GM19438 (cell line): Measurements from ENCODE around the gene SLC29A3.
"Not testable (repeated sequence)": the region's sequence is repeated elsewhere in the genome, so short reads cannot be mapped to it uniquely, and the experiment has no call there.

ENCODE experiments used
- ATAC-seq: cut with Tn5 transposase; IDR thresholded peaks from one replicate; pipeline ENCODE4 v1.9.1; 2021; ENCODE audit warnings: low read depth; ENCODE audit not compliant: unreplicated experiment

Gene SLC29A3

GRCh38 chr10:71319042-71319799 is at the start of gene SLC29A3:
Gene SLC29A3 (plus strand): TSS chr10:71319259. CDS start chr10:71319310, 51 bp downstream.
- peak; percentile 65 for ATAC-seq

GRCh38 chr10:71269301-71270288 is 49.5 kb upstream of the SLC29A3 start:
- no peak for ATAC-seq

GRCh38 chr10:71270301-71271220 is 48.5 kb upstream of the SLC29A3 start:
- ATAC-seq: no peak

- no peak for ATAC-seq
These were observed 47.4 kb upstream of the SLC29A3 start for GRCh38 chr10:71271662-71272055.

- no peak for ATAC-seq
These were observed 46.8 kb upstream of the SLC29A3 start for GRCh38 chr10:71272056-71272771.

- ATAC-seq: not testable (repeated sequence)
These were observed 46.1 kb upstream of the SLC29A3 start for GRCh38 chr10:71272974-71273373.

- ATAC-seq: no peak
These were observed 45.6 kb upstream of the SLC29A3 start for GRCh38 chr10:71273506-71273905.

GRCh38 chr10:71274901-71275796 is 43.9 kb upstream of the SLC29A3 start:
- ATAC-seq: no peak

GRCh38 chr10:71276873-71277272 is 42.2 kb upstream of the SLC29A3 start:
- no peak for ATAC-seq

- no peak for ATAC-seq
These were observed 41.0 kb upstream of the SLC29A3 start for GRCh38 chr10:71277914-71278665.

- ATAC-seq: no peak
These were observed 40.1 kb upstream of the SLC29A3 start for GRCh38 chr10:71278691-71279588.

GRCh38 chr10:71279590-71280170 is 39.4 kb upstream of the SLC29A3 start:
- ATAC-seq: no peak

- ATAC-seq: no peak
These were observed 38.8 kb upstream of the SLC29A3 start for GRCh38 chr10:71280216-71280615.

GRCh38 chr10:71280825-71281224 is 38.2 kb upstream of the SLC29A3 start:
- no peak for ATAC-seq

- no peak for ATAC-seq
These were observed 37.3 kb upstream of the SLC29A3 start for GRCh38 chr10:71281646-71282322.

GRCh38 chr10:71282323-71282680 is 36.8 kb upstream of the SLC29A3 start:
- ATAC-seq: no peak
